A549 (cell line): ENCODE results near the gene P2RY8. TPM values are rescaled to one million over a fixed set of nuclear protein-coding genes. Genes with fewer than 3 reads are reported as not detected.

Experiments
- ATAC-seq, 2 experiments: fragments of 200-7000 bp in 1 of 2; fragments of >200 bp in 1 of 2; cut with Nextera tagmentation in 1 of 2; cut with Tn5 transposase in 1 of 2; 3 replicates each; pipeline versions ENCODE4 v1.8.0 to v1.9.1; 2018 to 2020; ENCODE audit warnings: mild to moderate bottlenecking in 1 of 2, moderate library complexity in 1 of 2
- CTCF ChIA-PET: fragments of 300-600 bp; sonication (Branson Sonifier 250); formaldehyde crosslinking; extraction: SDS; loops from one replicate; lab custom pipeline; 2021; ENCODE audit warnings: antibody characterized with exemption, inconsistent platforms; lab: Yijun Ruan, JAX
- POLR2A ChIA-PET: fragments of 350-600 bp; formaldehyde crosslinking; extraction: SDS; loops from one replicate; lab custom pipeline; 2021; ENCODE audit warnings: antibody characterized with exemption, inconsistent platforms; lab: Yijun Ruan, JAX
- DNase-seq, 2 experiments: peaks; one replicate each; pipeline versions ENCODE4 v3.0.0 to v3.0.0-alpha.2; 2011 to 2016; ENCODE audit warnings: low read depth in 1 of 2, low spot score in 1 of 2
- FAIRE-seq: peaks from 2 replicates; lab custom pipeline; 2011; peaks lifted over from hg19 to GRCh38; lab: Jason Lieb, UNC
- H3K27ac ChIP-seq, 2 experiments: fragments of >200 bp; sonication (Bioruptor Twin); formaldehyde crosslinking; 3 replicates each; pipeline ENCODE4 v1.5.1; 2016 to 2017
- H3K4me1 ChIP-seq: fragments of >200 bp; sonication (Bioruptor Twin); formaldehyde crosslinking; 3 replicates; pipeline ENCODE4 v1.6.1; 2016
- H3K4me2 ChIP-seq: fragments of >200 bp; sonication (Bioruptor Twin); formaldehyde crosslinking; 3 replicates; pipeline ENCODE4 v1.6.1; 2016
- H3K4me3 ChIP-seq: fragments of >200 bp; sonication (Bioruptor Twin); formaldehyde crosslinking; 3 replicates; pipeline ENCODE4 v1.5.1; 2016
- H3K9me3 ChIP-seq: fragments of >200 bp; sonication (Bioruptor Twin); formaldehyde crosslinking; 3 replicates; pipeline ENCODE4 v1.6.1; 2016
- BHLHE40 ChIP-seq: IDR thresholded peaks from 2 replicates; pipeline ENCODE4 v1.6.1; 2012; ENCODE audit warnings: low read depth, low read length, inconsistent platforms
- CBX2 ChIP-seq: fragments of 200-600 bp; sonication (generic); IDR thresholded peaks from 2 replicates; pipeline ENCODE4 v1.6.1; 2016; ENCODE audit warnings: low read depth, mild to moderate bottlenecking, borderline replicate concordance
- EHMT2 ChIP-seq: fragments of 200-600 bp; sonication (generic); IDR thresholded peaks from 2 replicates; pipeline ENCODE4 v1.6.1; 2016; ENCODE audit warnings: antibody characterized with exemption, low read depth, mild to moderate bottlenecking, moderate library complexity
- ELK1 ChIP-seq: fragments of 150-350 bp; IDR thresholded peaks from 2 replicates; pipeline ENCODE4 v1.6.1; 2014; ENCODE audit warnings: low read depth, mild to moderate bottlenecking, low read length
- FOSL2 ChIP-seq, 2 experiments: fragments of 450-650 bp in 1 of 2; fragments of >200 bp in 1 of 2; sonication (Bioruptor Twin) in 1 of 2; formaldehyde crosslinking; IDR thresholded peaks; 2 replicates each; pipeline versions ENCODE4 v1.5.0 to v1.6.1; 2016 to 2020; ENCODE audit warnings: mild to moderate bottlenecking in 1 of 2, moderate library complexity in 1 of 2
- GATA3 ChIP-seq: IDR thresholded peaks from 2 replicates; pipeline ENCODE4 v1.6.1; 2012; ENCODE audit warnings: borderline replicate concordance
- HMGXB4 ChIP-seq: fragments of 250-450 bp; sonication (Bioruptor Pico); IDR thresholded peaks from 2 replicates; pipeline ENCODE4 v1.5.0; 2021; ENCODE audit warnings: mild to moderate bottlenecking, moderate library complexity, borderline replicate concordance
- HOXA7 ChIP-seq: fragments of 250-450 bp; sonication (Bioruptor Pico); IDR thresholded peaks from 2 replicates; pipeline ENCODE4 v1.5.0; 2020; ENCODE audit warnings: mild to moderate bottlenecking, moderate library complexity
- HOXB13 ChIP-seq: fragments of 250-450 bp; sonication (Bioruptor Pico); IDR thresholded peaks from 2 replicates; pipeline ENCODE4 v1.5.0; 2020; ENCODE audit warnings: low read depth, mild to moderate bottlenecking, moderate library complexity
- HOXB5 ChIP-seq: fragments of 250-450 bp; sonication (Bioruptor Pico); IDR thresholded peaks from 2 replicates; pipeline ENCODE4 v1.5.0; 2020; ENCODE audit warnings: mild to moderate bottlenecking, moderate library complexity
- KDM1A ChIP-seq: fragments of 200-600 bp; sonication (generic); IDR thresholded peaks from 2 replicates; pipeline ENCODE4 v1.6.1; 2016; ENCODE audit warnings: low read depth, mild to moderate bottlenecking
- MYC ChIP-seq: IDR thresholded peaks from 2 replicates; pipeline ENCODE4 v1.6.1; 2012; ENCODE audit warnings: mild to moderate bottlenecking, inconsistent platforms, low read length, improper control_type of control experiment, borderline replicate concordance
- NFE2L2 ChIP-seq: fragments of 150-350 bp; conservative IDR thresholded peaks from 2 replicates; pipeline ENCODE4 v1.6.1; 2014; ENCODE audit warnings: low read length
- PHF8 ChIP-seq: fragments of 200-600 bp; sonication (generic); IDR thresholded peaks from 2 replicates; pipeline ENCODE4 v1.6.1; 2016; ENCODE audit warnings: low read depth, mild to moderate bottlenecking, antibody characterized with exemption, moderate library complexity, borderline replicate concordance
- RFX5 ChIP-seq: fragments of 450-650 bp; IDR thresholded peaks from 2 replicates; pipeline ENCODE4 v1.7.1; 2014; ENCODE audit warnings: antibody characterized with exemption, mild to moderate bottlenecking, moderate library complexity
- SMC3 ChIP-seq: fragments of >200 bp; sonication (Bioruptor Twin); formaldehyde crosslinking; IDR thresholded peaks from 3 replicates; pipeline ENCODE4 v1.6.1; 2018; ENCODE audit warnings: inconsistent platforms
- SREBF2 ChIP-seq: fragments of 450-650 bp; IDR thresholded peaks from 2 replicates; pipeline ENCODE4 v1.6.1; 2014; ENCODE audit warnings: mild to moderate bottlenecking, moderate library complexity
- TFCP2L1 ChIP-seq: fragments of 250-450 bp; sonication (Bioruptor Pico); IDR thresholded peaks from 2 replicates; pipeline ENCODE4 v1.5.0; 2021; ENCODE audit warnings: mild to moderate bottlenecking
- TP53 ChIP-seq: fragments of 250-450 bp; sonication (Bioruptor Pico); IDR thresholded peaks from 2 replicates; pipeline ENCODE4 v1.5.0; 2021; ENCODE audit warnings: mild to moderate bottlenecking, moderate library complexity
- ZFP36 ChIP-seq: fragments of 450-650 bp; IDR thresholded peaks from 2 replicates; pipeline ENCODE4 v1.6.1; 2014; ENCODE audit warnings: borderline replicate concordance; ENCODE audit not compliant: partially characterized antibody
- ZSCAN20 ChIP-seq: fragments of 250-450 bp; sonication (Bioruptor Pico); IDR thresholded peaks from 2 replicates; pipeline ENCODE4 v1.8.0; 2022; ENCODE audit warnings: mild to moderate bottlenecking, moderate library complexity
- WGBS: methylation state at CpG from one replicate; pipeline ENCODE4 v1.1.6; 2017; ENCODE audit errors: missing lambda C conversion rate; 5-methylcytosine and 5-hydroxymethylcytosine counted together
- polyA plus RNA-seq, 4 experiments: library from polyadenylated mRNA; depleted of rRNA in 3 of 4; stranded (reverse); fragments of >200 nt; fragmentation: RNase III in 1 of 4; extraction: RNeasy Plus Mini Kit Qiagen cat#74134 plus additional on column Dnase treatment in 1 of 4; gene quantifications; 2 replicates in 3 of 4; 3 replicates in 1 of 4; pipeline ENCODE4 v1.2.3, GENCODE V29; 2011 to 2017
- TF ChIP-seq, protein P1 (sequence below): fragments of >200 bp; sonication (Bioruptor Twin); formaldehyde crosslinking; IDR thresholded peaks from 2 replicates; pipeline ENCODE4 v1.6.1; 2016

P2RY8 gene
- polyA plus RNA-seq, 2 of the 4 experiments (the other 2 are of a cell fraction): not detected

- CTCF ChIA-PET: no interaction called here
- Histone ChIP-seq H3K4me1 (peaks cover 15% of the 10 kb centered on the region), H3K4me2 (no peak overlapping the region), H3K27ac (no peak overlapping the region), H3K4me3 (no peak overlapping the region), H3K9me3 (no peaks in the 10 kb centered on the region)
- ATAC-seq (no peak), FAIRE-seq (no peak), DNase-seq (no peak)
- TF ChIP-seq ZFP36 (no peak), HMGXB4 (CRISPR knock-in tag) (no peak), BHLHE40 (no peak), TFCP2L1 (CRISPR knock-in tag) (no peak), GATA3 (no peak), NFE2L2 (no peak), RFX5 (no peak), HOXB13 (no peak), EHMT2 (no peak), TP53 (no peak), CBX2 (no peak), SREBF2 (no peak), HOXA7 (no peak), HOXB5 (CRISPR knock-in tag) (no peak), ELK1 (no peak)
- WGBS: 87% methylated on average over 36 of the region's 36 CpGs
- POLR2A ChIA-PET: no interaction called here
Observed at GRCh38 chrX:1466232-1466661, 70.7 kb downstream of the P2RY8 start.

DNA sequence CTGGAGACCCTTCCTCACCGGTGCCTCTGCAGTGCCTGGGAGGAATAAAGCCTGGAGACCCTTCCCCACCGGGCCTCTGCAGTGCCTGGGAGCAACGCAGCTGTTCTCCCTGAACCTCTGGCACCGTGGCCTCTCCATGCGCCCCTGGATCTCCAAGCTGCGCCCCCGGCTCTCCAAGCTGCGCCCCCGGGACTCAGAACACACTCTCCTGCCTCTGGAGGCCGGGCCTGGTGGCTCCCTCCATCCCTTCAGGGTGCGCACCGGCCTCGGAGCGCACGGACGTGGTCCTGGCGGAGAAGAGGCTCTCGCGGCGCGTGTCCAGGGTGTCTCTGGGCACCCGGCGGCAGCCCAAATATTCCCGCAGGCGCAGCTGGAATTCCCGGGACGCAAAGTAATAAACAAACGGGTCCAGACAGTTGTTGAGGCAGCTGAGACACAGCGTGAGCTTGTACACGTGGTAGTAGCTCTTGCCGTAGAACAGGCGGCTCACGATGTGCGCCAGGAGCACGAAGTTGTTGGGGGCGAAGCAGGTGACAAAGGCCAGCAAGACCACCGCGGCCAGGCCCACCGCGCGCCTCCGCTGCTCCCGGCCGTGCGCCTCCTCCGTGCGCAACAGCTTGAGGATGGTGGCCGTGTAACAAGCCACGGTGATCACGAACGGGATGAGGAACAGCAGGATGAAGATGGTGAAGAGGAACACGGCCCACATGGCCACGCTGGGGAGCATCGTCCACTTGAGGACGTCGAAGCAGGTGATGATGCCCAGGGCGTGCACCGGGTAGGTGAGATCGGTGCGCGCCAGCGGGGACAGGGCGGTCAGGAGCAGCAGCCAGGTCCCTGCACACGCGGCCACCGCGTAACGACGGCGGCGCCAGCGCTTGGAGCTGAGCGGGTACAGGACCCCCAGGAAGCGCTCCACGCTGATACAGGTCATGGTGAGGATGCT, 71.4 kb downstream of the P2RY8 start:
- ATAC-seq (no peak), FAIRE-seq (no peak), DNase-seq (no peak)
- CTCF ChIA-PET: no interaction called here
- H3K4me1 ChIP-seq: peaks cover 15% of the 10 kb centered on the region
- no peaks in the 10 kb centered on the region for H3K9me3 ChIP-seq
- TF ChIP-seq KDM1A (no peak), MYC (no peak), PHF8 (no peak), FOSL2 (IDR thresholded peaks at IDR 0.05) (no peak), FOSL2 (CRISPR knock-in tag; IDR thresholded peaks at IDR 0.05) (no peak), SREBF2 (no peak), SMC3 (no peak), HOXB13 (no peak), NFE2L2 (no peak), ZSCAN20 (CRISPR knock-in tag) (no peak)
- TF ChIP-seq, protein P1, sequence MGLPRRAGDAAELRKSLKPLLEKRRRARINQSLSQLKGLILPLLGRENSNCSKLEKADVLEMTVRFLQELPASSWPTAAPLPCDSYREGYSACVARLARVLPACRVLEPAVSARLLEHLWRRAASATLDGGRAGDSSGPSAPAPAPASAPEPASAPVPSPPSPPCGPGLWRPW: no peak
- no peak overlapping the region for H3K27ac ChIP-seq
- no peak overlapping the region for H3K4me2 ChIP-seq
- no peak overlapping the region for H3K4me3 ChIP-seq
- POLR2A ChIA-PET: no interaction called here
- WGBS: 75% methylated on average over 68 of the region's 75 CpGs
